Measurements from ENCODE around the gene PPP2R2C.

Gene PPP2R2C

GRCh38 chr4:6369924-6370645, 102.3 kb downstream of the PPP2R2C start:
- H3K4me3 ChIP-seq (ENCODE audit: low read depth in 1 of 5, low read length in 5 of 5) = no peak overlapping the region

GRCh38 chr4:6369511-6369910, 102.9 kb downstream of the PPP2R2C start:
- peaks cover 0 to 31% (median 26%) of the 10 kb centered on the region in 5 donors for H3K27me3 ChIP-seq (ENCODE audit: control insufficient read depth in 5 of 5, insufficient read depth in 4 of 5, low read length in 5 of 5)

More at GRCh38 chr4:6369924-6370645, 102.3 kb downstream of the PPP2R2C start:
- Histone ChIP-seq H3K4me1 (ENCODE audit: control insufficient read depth in 5 of 5, insufficient read depth in 5 of 5, low read length in 5 of 5) (peaks cover 0 to 3% (median 0%) of the 10 kb centered on the region in 5 donors), H3K36me3 (ENCODE audit: control insufficient read depth in 5 of 5, insufficient read depth in 5 of 5, low read length in 5 of 5) (no peaks in the 10 kb centered on the region), H3K9ac (ENCODE audit: low read length in 5 of 5) (no peak overlapping the region), H3K27ac (ENCODE audit: low read depth, low read length) (no peak overlapping the region), H3K27me3 (ENCODE audit: control insufficient read depth in 5 of 5, insufficient read depth in 4 of 5, low read length in 5 of 5) (peaks cover 0 to 31% (median 26%) of the 10 kb centered on the region in 5 donors), H3K9me3 (ENCODE audit: control insufficient read depth in 5 of 5, low read length in 5 of 5) (no peaks in the 10 kb centered on the region)

GRCh38 chr4:6369035-6369434, 103.4 kb downstream of the PPP2R2C start:
- no peak overlapping the region for H3K9ac ChIP-seq (ENCODE audit: low read length in 5 of 5)
- no peaks in the 10 kb centered on the region for H3K36me3 ChIP-seq (ENCODE audit: control insufficient read depth in 5 of 5, insufficient read depth in 5 of 5, low read length in 5 of 5)

More at GRCh38 chr4:6369511-6369910, 102.9 kb downstream of the PPP2R2C start:
- Histone ChIP-seq H3K4me3 (ENCODE audit: low read depth in 1 of 5, low read length in 5 of 5) (no peak overlapping the region), H3K4me1 (ENCODE audit: control insufficient read depth in 5 of 5, insufficient read depth in 5 of 5, low read length in 5 of 5) (peaks cover 0 to 3% (median 0%) of the 10 kb centered on the region in 5 donors), H3K36me3 (ENCODE audit: control insufficient read depth in 5 of 5, insufficient read depth in 5 of 5, low read length in 5 of 5) (no peaks in the 10 kb centered on the region), H3K27ac (ENCODE audit: low read depth, low read length) (no peak overlapping the region), H3K9me3 (ENCODE audit: control insufficient read depth in 5 of 5, low read length in 5 of 5) (no peaks in the 10 kb centered on the region), H3K9ac (ENCODE audit: low read length in 5 of 5) (no peak overlapping the region)

GRCh38 chr4:6368601-6369000, 103.8 kb downstream of the PPP2R2C start:
- no peak overlapping the region for H3K27ac ChIP-seq (ENCODE audit: low read depth, low read length)
- H3K4me3 ChIP-seq (ENCODE audit: low read depth in 1 of 5, low read length in 5 of 5) = no peak overlapping the region
- H3K9me3 ChIP-seq (ENCODE audit: control insufficient read depth in 5 of 5, low read length in 5 of 5) = peaks cover 0 to 4% (median 0%) of the 10 kb centered on the region in 5 donors
- H3K4me1 ChIP-seq (ENCODE audit: control insufficient read depth in 5 of 5, insufficient read depth in 5 of 5, low read length in 5 of 5) = peaks cover 0 to 1% (median 0%) of the 10 kb centered on the region in 5 donors
- peaks cover 0 to 34% (median 26%) of the 10 kb centered on the region in 5 donors for H3K27me3 ChIP-seq (ENCODE audit: control insufficient read depth in 5 of 5, insufficient read depth in 4 of 5, low read length in 5 of 5)
- H3K9ac ChIP-seq (ENCODE audit: low read length in 5 of 5) = no peak overlapping the region
- H3K36me3 ChIP-seq (ENCODE audit: control insufficient read depth in 5 of 5, insufficient read depth in 5 of 5, low read length in 5 of 5) = no peaks in the 10 kb centered on the region

More at GRCh38 chr4:6369035-6369434, 103.4 kb downstream of the PPP2R2C start:
- no peak overlapping the region for H3K4me3 ChIP-seq (ENCODE audit: low read depth in 1 of 5, low read length in 5 of 5)
- H3K9me3 ChIP-seq (ENCODE audit: control insufficient read depth in 5 of 5, low read length in 5 of 5) = peaks cover 0 to under 1% (median 0%) of the 10 kb centered on the region in 5 donors
- H3K27ac ChIP-seq (ENCODE audit: low read depth, low read length) = no peak overlapping the region
- H3K4me1 ChIP-seq (ENCODE audit: control insufficient read depth in 5 of 5, insufficient read depth in 5 of 5, low read length in 5 of 5) = peaks cover 0 to 3% (median 0%) of the 10 kb centered on the region in 5 donors
- peaks cover 0 to 31% (median 26%) of the 10 kb centered on the region in 5 donors for H3K27me3 ChIP-seq (ENCODE audit: control insufficient read depth in 5 of 5, insufficient read depth in 4 of 5, low read length in 5 of 5)

GRCh38 chr4:6368096-6368495, 104.3 kb downstream of the PPP2R2C start:
- Histone ChIP-seq H3K27me3 (ENCODE audit: control insufficient read depth in 5 of 5, insufficient read depth in 4 of 5, low read length in 5 of 5) (peaks cover 0 to 34% (median 26%) of the 10 kb centered on the region in 5 donors), H3K9me3 (ENCODE audit: control insufficient read depth in 5 of 5, low read length in 5 of 5) (peaks cover 0 to 5% (median 1%) of the 10 kb centered on the region in 5 donors), H3K4me3 (ENCODE audit: low read depth in 1 of 5, low read length in 5 of 5) (no peak overlapping the region), H3K4me1 (ENCODE audit: control insufficient read depth in 5 of 5, insufficient read depth in 5 of 5, low read length in 5 of 5) (no peaks in the 10 kb centered on the region), H3K9ac (ENCODE audit: low read length in 5 of 5) (no peak overlapping the region), H3K27ac (ENCODE audit: low read depth, low read length) (no peak overlapping the region), H3K36me3 (ENCODE audit: control insufficient read depth in 5 of 5, insufficient read depth in 5 of 5, low read length in 5 of 5) (no peaks in the 10 kb centered on the region)

- Histone ChIP-seq H3K9me3 (ENCODE audit: control insufficient read depth in 5 of 5, low read length in 5 of 5) (peaks cover 0 to 7% (median 5%) of the 10 kb centered on the region in 5 donors), H3K4me3 (ENCODE audit: low read depth in 1 of 5, low read length in 5 of 5) (no peak overlapping the region), H3K27ac (ENCODE audit: low read depth, low read length) (no peak overlapping the region), H3K4me1 (ENCODE audit: control insufficient read depth in 5 of 5, insufficient read depth in 5 of 5, low read length in 5 of 5) (no peaks in the 10 kb centered on the region), H3K36me3 (ENCODE audit: control insufficient read depth in 5 of 5, insufficient read depth in 5 of 5, low read length in 5 of 5) (no peaks in the 10 kb centered on the region), H3K9ac (ENCODE audit: low read length in 5 of 5) (no peak overlapping the region), H3K27me3 (ENCODE audit: control insufficient read depth in 5 of 5, insufficient read depth in 4 of 5, low read length in 5 of 5) (peaks cover 0 to 34% (median 26%) of the 10 kb centered on the region in 5 donors)
Observed at GRCh38 chr4:6367371-6367851, 105.0 kb downstream of the PPP2R2C start.

- Histone ChIP-seq H3K9me3 (ENCODE audit: control insufficient read depth in 5 of 5, low read length in 5 of 5) (peaks cover 0 to 7% (median 5%) of the 10 kb centered on the region in 5 donors), H3K4me1 (ENCODE audit: control insufficient read depth in 5 of 5, insufficient read depth in 5 of 5, low read length in 5 of 5) (no peaks in the 10 kb centered on the region), H3K27me3 (ENCODE audit: control insufficient read depth in 5 of 5, insufficient read depth in 4 of 5, low read length in 5 of 5) (peaks cover 0 to 36% (median 28%) of the 10 kb centered on the region in 5 donors), H3K4me3 (ENCODE audit: low read depth in 1 of 5, low read length in 5 of 5) (no peak overlapping the region), H3K36me3 (ENCODE audit: control insufficient read depth in 5 of 5, insufficient read depth in 5 of 5, low read length in 5 of 5) (no peaks in the 10 kb centered on the region), H3K9ac (ENCODE audit: low read length in 5 of 5) (no peak overlapping the region), H3K27ac (ENCODE audit: low read depth, low read length) (no peak overlapping the region)
Observed at GRCh38 chr4:6366581-6366980, 105.8 kb downstream of the PPP2R2C start.

GRCh38 chr4:6365545-6366086, 106.8 kb downstream of the PPP2R2C start:
- H3K9ac ChIP-seq (ENCODE audit: low read length in 5 of 5) = no peak overlapping the region
- peaks cover 0 to 42% (median 25%) of the 10 kb centered on the region in 5 donors for H3K27me3 ChIP-seq (ENCODE audit: control insufficient read depth in 5 of 5, insufficient read depth in 4 of 5, low read length in 5 of 5)
- peaks cover 0 to 7% (median 5%) of the 10 kb centered on the region in 5 donors for H3K9me3 ChIP-seq (ENCODE audit: control insufficient read depth in 5 of 5, low read length in 5 of 5)
- H3K27ac ChIP-seq (ENCODE audit: low read depth, low read length) = no peak overlapping the region
- no peak overlapping the region for H3K4me3 ChIP-seq (ENCODE audit: low read depth in 1 of 5, low read length in 5 of 5)
- no peaks in the 10 kb centered on the region for H3K36me3 ChIP-seq (ENCODE audit: control insufficient read depth in 5 of 5, insufficient read depth in 5 of 5, low read length in 5 of 5)
- H3K4me1 ChIP-seq (ENCODE audit: control insufficient read depth in 5 of 5, insufficient read depth in 5 of 5, low read length in 5 of 5) = no peaks in the 10 kb centered on the region

- Histone ChIP-seq H3K27me3 (ENCODE audit: control insufficient read depth in 5 of 5, insufficient read depth in 4 of 5, low read length in 5 of 5) (peaks cover 0 to 39% (median 25%) of the 10 kb centered on the region in 5 donors), H3K36me3 (ENCODE audit: control insufficient read depth in 5 of 5, insufficient read depth in 5 of 5, low read length in 5 of 5) (no peaks in the 10 kb centered on the region), H3K4me1 (ENCODE audit: control insufficient read depth in 5 of 5, insufficient read depth in 5 of 5, low read length in 5 of 5) (no peaks in the 10 kb centered on the region), H3K9me3 (ENCODE audit: control insufficient read depth in 5 of 5, low read length in 5 of 5) (peaks cover 0 to 7% (median 5%) of the 10 kb centered on the region in 5 donors), H3K4me3 (ENCODE audit: low read depth in 1 of 5, low read length in 5 of 5) (no peak overlapping the region), H3K27ac (ENCODE audit: low read depth, low read length) (no peak overlapping the region), H3K9ac (ENCODE audit: low read length in 5 of 5) (no peak overlapping the region)
Observed at GRCh38 chr4:6364581-6364980, 107.8 kb downstream of the PPP2R2C start.

- no peak overlapping the region for H3K9ac ChIP-seq (ENCODE audit: low read length in 5 of 5)
- H3K27ac ChIP-seq (ENCODE audit: low read depth, low read length) = no peak overlapping the region
- H3K27me3 ChIP-seq (ENCODE audit: control insufficient read depth in 5 of 5, insufficient read depth in 4 of 5, low read length in 5 of 5) = peaks cover 0 to 36% (median 26%) of the 10 kb centered on the region in 5 donors
- no peaks in the 10 kb centered on the region for H3K4me1 ChIP-seq (ENCODE audit: control insufficient read depth in 5 of 5, insufficient read depth in 5 of 5, low read length in 5 of 5)
- H3K9me3 ChIP-seq (ENCODE audit: control insufficient read depth in 5 of 5, low read length in 5 of 5) = peaks cover 0 to 7% (median 5%) of the 10 kb centered on the region in 5 donors
- H3K36me3 ChIP-seq (ENCODE audit: control insufficient read depth in 5 of 5, insufficient read depth in 5 of 5, low read length in 5 of 5) = no peaks in the 10 kb centered on the region
- no peak overlapping the region for H3K4me3 ChIP-seq (ENCODE audit: low read depth in 1 of 5, low read length in 5 of 5)
Observed at GRCh38 chr4:6364146-6364545, 108.3 kb downstream of the PPP2R2C start.
